Measurements from ENCODE around the gene DBF4. TPM values are rescaled to one million over a fixed set of nuclear protein-coding genes. Genes with fewer than 3 reads are reported as not detected.

Gene DBF4
- total and polyA plus RNA-seq, 2 of the 4 experiments (the other 2 are of a cell fraction), result 6.4 to 7.2 TPM

DNA sequence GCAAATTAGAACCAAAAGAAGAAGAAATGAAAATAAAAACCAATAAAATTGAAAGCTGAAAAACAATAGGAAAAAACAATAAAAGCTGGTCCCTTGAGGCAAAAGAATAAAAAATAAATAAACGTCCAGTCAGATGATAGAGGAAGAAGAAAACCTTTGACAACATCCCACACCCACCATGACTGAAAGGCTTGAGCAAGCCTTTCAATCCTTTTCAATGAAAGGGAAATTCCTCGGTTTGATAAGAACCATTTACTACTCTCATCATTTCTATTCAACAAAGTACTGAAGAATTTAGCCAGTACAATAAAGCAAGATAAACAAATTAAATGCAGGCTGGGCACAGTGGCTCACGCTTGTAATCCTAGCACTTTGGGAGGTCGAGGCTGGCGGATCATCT, 3.9 kb upstream of the DBF4 start:
- Histone ChIP-seq H3K9ac (ENCODE audit: low read depth, low read length) (no peak overlapping the region), H2AK9ac (replicated peaks; ENCODE audit: low read depth, low read length, poor library complexity) (no peak overlapping the region), H2AFZ (replicated peaks; ENCODE audit: low read length, poor library complexity) (no peak overlapping the region), H2BK120ac (ENCODE audit: low read depth, low read length) (no peak overlapping the region), H3K18ac (ENCODE audit: low read depth, low read length) (no peak overlapping the region), H3K27ac (ENCODE audit: insufficient read depth, low read length) (no peak overlapping the region), H3K4me3 (ENCODE audit: insufficient read depth, low read depth, low read length) (no peak overlapping the region), H4K5ac (ENCODE audit: low read depth, low read length) (no peak overlapping the region), H2BK5ac (ENCODE audit: low read depth, low read length, poor library complexity, severe bottlenecking) (no peak overlapping the region), H3K4me2 (ENCODE audit: low read depth, low read length) (no peak overlapping the region), H4K91ac (ENCODE audit: insufficient read depth, low read depth, low read length) (no peak overlapping the region), H3K36me3 (ENCODE audit: control insufficient read depth, insufficient read depth, low read length) (peaks cover 4% of the 10 kb centered on the region), H3K9me1 (ENCODE audit: insufficient read depth, low read length) (no peaks in the 10 kb centered on the region), H3K56ac (ENCODE audit: extremely low read depth, insufficient read depth, low read length) (no peak overlapping the region), H2BK20ac (ENCODE audit: low read depth, low read length) (no peak overlapping the region), H4K8ac (ENCODE audit: low read depth in 2 of 2, low read length in 2 of 2) (no peak overlapping the region), H4K20me1 (ENCODE audit: insufficient read depth, low read length) (no peaks in the 10 kb centered on the region), H3K23ac (ENCODE audit: low read depth, low read length) (no peak overlapping the region), H3K4me1 (ENCODE audit: control insufficient read depth, insufficient read depth, low read length) (no peaks in the 10 kb centered on the region), H2AK5ac (ENCODE audit: low read depth, low read length) (no peak overlapping the region), H3K79me1 (ENCODE audit: low read depth in 1 of 2, low read length in 2 of 2) (peaks cover 22 to 29% of the 10 kb centered on the region in 2 experiments), H3K9me3 (ENCODE audit: control insufficient read depth, insufficient read depth, low read length) (peaks cover 8% of the 10 kb centered on the region; the same call in 1 of the 2 replicates), H2BK15ac (ENCODE audit: low read depth, low read length) (no peak overlapping the region), H3K14ac (replicated peaks; ENCODE audit: low read depth, low read length) (no peak overlapping the region), H3K4ac (ENCODE audit: low read depth, low read length) (no peak overlapping the region), H3K27me3 (ENCODE audit: control insufficient read depth, insufficient read depth, low read length) (no peaks in the 10 kb centered on the region)
- WGBS, 2 experiments (ENCODE audit: extremely low coverage in 2 of 2, insufficient read length in 1 of 2), result no CpG with 5 or more reads among the region's 5 CpGs
- POLR2A ChIA-PET (ENCODE audit: unreplicated experiment), result interaction anchor here (0.7 kb wide), 1 partner anchor 233 kb away, joined by 6 read pairs; no protein-coding TSS in a partner anchor
- BruUV-seq (replicated peaks), result no TSS peak
- TF ChIP-seq RAD21 (IDR thresholded peaks at IDR 0.05; ENCODE audit: low read length), result no peak
- TF ChIP-seq SMC3 (IDR thresholded peaks at IDR 0.05; ENCODE audit: low read depth, low read length), result no peak
- TF ChIP-seq NFE2L2 (IDR thresholded peaks at IDR 0.05; ENCODE audit: low read depth, low read length), result no peak
- TF ChIP-seq, protein P1, sequence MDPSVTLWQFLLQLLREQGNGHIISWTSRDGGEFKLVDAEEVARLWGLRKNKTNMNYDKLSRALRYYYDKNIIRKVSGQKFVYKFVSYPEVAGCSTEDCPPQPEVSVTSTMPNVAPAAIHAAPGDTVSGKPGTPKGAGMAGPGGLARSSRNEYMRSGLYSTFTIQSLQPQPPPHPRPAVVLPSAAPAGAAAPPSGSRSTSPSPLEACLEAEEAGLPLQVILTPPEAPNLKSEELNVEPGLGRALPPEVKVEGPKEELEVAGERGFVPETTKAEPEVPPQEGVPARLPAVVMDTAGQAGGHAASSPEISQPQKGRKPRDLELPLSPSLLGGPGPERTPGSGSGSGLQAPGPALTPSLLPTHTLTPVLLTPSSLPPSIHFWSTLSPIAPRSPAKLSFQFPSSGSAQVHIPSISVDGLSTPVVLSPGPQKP (IDR thresholded peaks at IDR 0.05; ENCODE audit: borderline replicate concordance, low read depth, low read length), result no peak
- TF ChIP-seq, protein P2, sequence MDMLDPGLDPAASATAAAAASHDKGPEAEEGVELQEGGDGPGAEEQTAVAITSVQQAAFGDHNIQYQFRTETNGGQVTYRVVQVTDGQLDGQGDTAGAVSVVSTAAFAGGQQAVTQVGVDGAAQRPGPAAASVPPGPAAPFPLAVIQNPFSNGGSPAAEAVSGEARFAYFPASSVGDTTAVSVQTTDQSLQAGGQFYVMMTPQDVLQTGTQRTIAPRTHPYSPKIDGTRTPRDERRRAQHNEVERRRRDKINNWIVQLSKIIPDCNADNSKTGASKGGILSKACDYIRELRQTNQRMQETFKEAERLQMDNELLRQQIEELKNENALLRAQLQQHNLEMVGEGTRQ (IDR thresholded peaks at IDR 0.05; ENCODE audit: low read depth, low read length), result no peak
- TF ChIP-seq CEBPB (IDR thresholded peaks at IDR 0.05; ENCODE audit: low read depth, low read length), result no peak
- TF ChIP-seq BHLHE40 (IDR thresholded peaks at IDR 0.05; ENCODE audit: low read depth, low read length), result no peak
- TF ChIP-seq MXI1 (IDR thresholded peaks at IDR 0.05; ENCODE audit: borderline replicate concordance, low read depth, low read length), result no peak
- TF ChIP-seq FOS (IDR thresholded peaks at IDR 0.05; ENCODE audit: low read depth, low read length), result no peak
- DNase-seq (no peak), ATAC-seq (ENCODE audit: low read depth) (no peak)
- in situ Hi-C loops (cut with MboI; ENCODE audit: low sequenced_read_pairs) (loop anchor here (10.0 kb wide), 1 partner anchor 558 kb away; no protein-coding TSS in a partner anchor), dilution Hi-C loops (cut with HindIII; ENCODE audit: low sequenced_read_pairs, unreplicated experiment) (no loop called here), intact Hi-C loops (cut with micrococcal nuclease) (loop anchor here (10.0 kb wide), 1 partner anchor 718 kb away; the partner anchor contains the start of gene DMTF1)
- CTCF ChIA-PET, result interaction anchor here (0.6 kb wide), 1 partner anchor 1594 kb away, joined by 4 read pairs; no protein-coding TSS in a partner anchor

All from IMR-90 (cell line).